Activated CD4-positive, alpha-beta memory T cell treated with anti-CD3 and anti-CD28 coated beads for 36 hours (primary cell): ENCODE data around the gene SLC22A25. TPM values are rescaled to one million over a fixed set of nuclear protein-coding genes. Genes with fewer than 3 reads are reported as not detected.
"Not testable (repeated sequence)": the region's sequence is repeated elsewhere in the genome, so short reads cannot be mapped to it uniquely, and the experiment has no call there.

Experiments
- CTCF ChIA-PET: fragments of 350-600 bp; sonication (Branson Sonifier 250); formaldehyde crosslinking; loops from one replicate; lab custom pipeline; 2021; ENCODE audit warnings: antibody characterized with exemption, inconsistent platforms; lab: Charles Lee
- POLR2A ChIA-PET: fragments of 350-600 bp; sonication (Branson Sonifier 250); formaldehyde crosslinking; loops from one replicate; lab custom pipeline; 2021; ENCODE audit warnings: antibody characterized with exemption; lab: Charles Lee
- DNase-seq: peaks from one replicate; pipeline ENCODE4 v3.0.0-alpha.2; 2020
- H3K27ac Mint-ChIP-seq: one replicate; pipeline ENCODE4 v1.8.0; 2021; ENCODE audit warnings: mixed read lengths
- H3K27me3 Mint-ChIP-seq: one replicate; pipeline ENCODE4 v1.8.0; 2021; ENCODE audit warnings: mixed read lengths
- H3K36me3 Mint-ChIP-seq: one replicate; pipeline ENCODE4 v1.8.0; 2021; ENCODE audit warnings: mixed read lengths
- H3K4me1 Mint-ChIP-seq: one replicate; pipeline ENCODE4 v1.8.0; 2021; ENCODE audit warnings: low read depth, mixed read lengths
- H3K4me3 Mint-ChIP-seq: one replicate; pipeline ENCODE4 v1.8.0; 2021; ENCODE audit warnings: mild to moderate bottlenecking, mixed read lengths
- H3K9me3 Mint-ChIP-seq: one replicate; pipeline ENCODE4 v1.8.0; 2021; ENCODE audit warnings: mixed read lengths
- intact Hi-C: fragments of 100-400 bp; cut with micrococcal nuclease; formaldehyde crosslinking; loops from one replicate; pipeline ENCODE4 v1.15.1; 2023
- total RNA-seq, 2 experiments: library from RNA; stranded (reverse); gene quantifications; one replicate each; pipeline ENCODE4 v1.2.3, GENCODE V29; 2021

SLC22A25 gene
- total RNA-seq, 2 experiments from 2014 or later: not detected

DNA sequence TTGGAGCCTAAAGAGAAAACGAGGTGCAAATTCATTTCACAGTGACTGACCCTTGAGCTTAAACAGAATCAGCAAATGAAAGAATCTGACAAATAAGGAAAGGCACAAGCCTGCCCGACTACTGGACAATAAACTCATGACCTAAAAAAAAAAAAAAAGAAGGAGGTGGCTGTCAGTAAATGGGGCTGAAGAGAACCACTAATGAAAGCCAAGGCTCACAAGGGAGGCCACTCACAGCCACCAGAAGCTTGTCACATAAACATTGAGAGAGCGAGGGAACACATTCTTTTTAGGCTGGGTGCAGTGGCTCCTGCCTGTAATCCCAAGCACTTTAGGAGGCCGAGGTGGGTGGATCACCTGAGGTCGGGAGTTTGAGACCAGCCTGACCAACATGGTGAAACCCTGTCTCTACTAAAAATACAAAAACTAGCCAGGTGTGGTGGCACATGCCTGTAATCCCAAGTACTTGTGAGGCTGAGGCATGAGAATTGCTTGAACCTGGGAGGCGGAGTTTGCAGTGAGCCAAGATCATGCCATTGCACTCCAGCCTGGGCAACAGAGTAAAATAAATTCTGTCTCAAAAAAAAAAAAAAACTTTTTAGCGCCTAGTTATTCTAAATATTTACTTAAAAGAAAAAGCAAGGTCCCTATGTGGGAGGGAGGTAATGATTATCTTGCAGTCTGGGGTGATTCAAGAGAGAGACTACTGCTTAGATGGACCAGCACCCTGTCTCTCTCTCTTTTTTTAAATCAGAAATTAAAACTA, 4.0 kb upstream of the SLC22A25 start:
- CTCF ChIA-PET: interaction anchor here (0.7 kb wide), 1 partner anchor 24 kb away, joined by 3 read pairs; no protein-coding TSS in a partner anchor
- H3K36me3 Mint-ChIP-seq: not testable (repeated sequence)

DNA sequence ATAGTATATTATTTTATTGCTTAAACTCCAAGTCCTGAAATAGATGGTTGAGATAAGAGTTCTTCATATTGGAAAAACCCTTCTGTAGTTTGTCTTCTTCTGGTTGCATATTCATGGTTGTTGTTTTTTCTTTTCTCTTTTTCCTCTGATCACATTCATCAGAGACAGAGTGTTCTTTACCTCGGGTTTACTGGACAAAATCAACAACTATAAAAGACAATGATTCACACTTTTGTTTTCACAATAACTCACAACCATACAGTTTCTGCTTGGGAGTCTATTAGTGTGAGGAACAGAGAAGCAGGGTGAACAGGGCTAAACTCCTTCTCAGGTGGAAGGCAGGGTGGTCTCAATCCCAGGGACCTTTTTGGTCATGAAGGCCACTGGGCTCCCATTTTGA, 2.6 kb upstream of the SLC22A25 start:
- Mint-ChIP-seq H3K4me3 (no peak overlapping the region), H3K27ac (no peak overlapping the region), H3K9me3 (no peaks in the 10 kb centered on the region), H3K36me3 (no peaks in the 10 kb centered on the region), H3K27me3 (peaks cover 21% of the 10 kb centered on the region), H3K4me1 (peaks cover 9% of the 10 kb centered on the region)
- POLR2A ChIA-PET: no interaction called here
- intact Hi-C loops: no loop called here
- no peak for DNase-seq
- CTCF ChIA-PET: no interaction called here

More for the DNA sequence above, 4.0 kb upstream of the SLC22A25 start:
- POLR2A ChIA-PET, H3K27ac Mint-ChIP-seq, H3K9me3 Mint-ChIP-seq, H3K4me3 Mint-ChIP-seq, intact Hi-C loops, H3K4me1 Mint-ChIP-seq, DNase-seq: not testable (repeated sequence)
- peaks cover 21% of the 10 kb centered on the region for H3K27me3 Mint-ChIP-seq

DNA sequence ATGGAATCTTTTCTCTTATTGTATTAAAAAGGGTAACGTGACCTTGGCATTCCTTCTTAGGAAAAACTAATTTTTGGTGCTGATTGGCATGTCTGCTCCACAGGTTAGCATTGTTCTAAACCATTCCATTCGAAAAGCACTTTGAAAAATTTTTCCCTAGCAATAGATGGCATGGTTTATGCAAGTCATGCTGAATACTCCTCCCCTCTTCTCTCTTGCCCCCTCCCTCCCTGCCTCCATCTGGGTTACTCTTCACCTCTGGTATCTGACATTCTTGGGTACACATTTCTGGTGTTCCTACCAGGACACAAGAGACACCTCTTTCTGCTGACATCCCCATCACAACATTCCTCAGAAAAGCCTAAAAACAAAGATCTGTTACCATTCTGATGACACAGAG, 1.5 kb upstream of the SLC22A25 start:
- POLR2A ChIA-PET: no interaction called here
- intact Hi-C loops: no loop called here
- no peaks in the 10 kb centered on the region for H3K9me3 Mint-ChIP-seq
- no peak overlapping the region for H3K27ac Mint-ChIP-seq
- H3K27me3 Mint-ChIP-seq: peaks cover 23% of the 10 kb centered on the region
- H3K36me3 Mint-ChIP-seq: no peaks in the 10 kb centered on the region
- H3K4me1 Mint-ChIP-seq: peaks cover 9% of the 10 kb centered on the region
- CTCF ChIA-PET: no interaction called here
- no peak for DNase-seq
- no peak overlapping the region for H3K4me3 Mint-ChIP-seq

DNA sequence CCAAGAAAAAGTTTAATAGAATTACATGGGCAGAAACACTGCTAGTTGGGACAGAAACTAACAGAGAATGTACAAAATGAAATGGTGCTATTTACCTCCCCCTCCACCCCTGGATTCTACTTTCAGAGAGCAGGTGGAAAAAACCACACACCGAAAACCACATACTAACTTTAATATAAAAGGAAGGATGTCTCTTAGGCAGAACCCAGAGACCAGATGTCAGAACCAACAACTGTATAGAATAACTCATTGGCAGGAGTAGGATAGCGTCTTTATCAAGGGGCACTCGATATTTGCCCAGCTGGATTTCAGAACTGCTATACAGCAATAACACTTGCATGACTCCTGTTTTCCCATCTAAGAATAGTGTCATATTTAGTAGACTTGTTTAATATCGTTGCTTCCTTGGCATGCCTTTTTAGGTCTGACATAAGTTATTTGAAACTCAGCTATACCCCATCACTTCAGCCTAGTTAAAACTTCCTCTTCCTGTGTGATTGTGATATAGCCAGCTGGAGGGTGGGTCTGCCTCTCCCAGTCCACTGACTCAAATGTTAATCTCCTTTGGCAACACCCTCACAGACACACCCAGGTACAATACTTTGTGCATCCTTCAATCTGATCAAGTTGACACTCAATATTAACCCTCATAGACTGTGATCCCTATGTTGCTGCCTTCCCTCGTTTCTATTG, 1.2 kb downstream of the SLC22A25 start:
- H3K4me1 Mint-ChIP-seq: peaks cover 9% of the 10 kb centered on the region
- H3K27ac Mint-ChIP-seq: no peak overlapping the region
- no peak for DNase-seq
- CTCF ChIA-PET: no interaction called here
- H3K27me3 Mint-ChIP-seq: peaks cover 22% of the 10 kb centered on the region
- POLR2A ChIA-PET: no interaction called here
- no peak overlapping the region for H3K4me3 Mint-ChIP-seq
- H3K9me3 Mint-ChIP-seq: peaks cover 3% of the 10 kb centered on the region
- H3K36me3 Mint-ChIP-seq: no peaks in the 10 kb centered on the region
- intact Hi-C loops: no loop called here

DNA sequence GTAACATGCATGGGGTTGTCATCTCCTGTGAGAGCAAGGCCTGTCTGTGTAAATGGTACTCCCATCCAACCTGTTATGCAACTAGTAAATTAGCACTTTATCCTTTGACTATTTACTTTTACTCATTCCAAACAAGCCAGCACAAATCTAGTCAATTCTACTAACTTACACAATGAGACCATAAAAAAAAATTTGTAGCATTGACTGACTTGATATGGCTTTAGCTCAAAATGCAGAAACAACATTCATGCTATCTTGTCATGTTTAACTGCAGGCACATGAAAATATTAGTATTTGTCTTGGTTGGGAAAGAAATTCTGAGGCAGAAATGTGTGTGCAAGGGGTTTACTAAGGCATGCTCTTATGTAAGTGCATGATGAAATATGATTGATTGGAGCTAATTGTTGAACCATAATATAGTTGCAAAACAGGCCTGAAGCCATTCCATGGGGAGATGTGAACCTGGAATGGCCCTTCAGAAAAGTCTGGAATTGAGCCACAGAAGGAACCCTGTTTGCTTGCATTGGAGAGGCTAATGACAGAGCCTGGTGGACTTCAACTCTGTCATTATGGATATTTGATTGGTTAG, 2.5 kb downstream of the SLC22A25 start:
- intact Hi-C loops: no loop called here
- CTCF ChIA-PET: interaction anchor here (0.6 kb wide), 2 partner anchors 28 to 1279 kb away, joined by 3 read pairs; no protein-coding TSS in a partner anchor
- H3K36me3 Mint-ChIP-seq: no peaks in the 10 kb centered on the region

DNA sequence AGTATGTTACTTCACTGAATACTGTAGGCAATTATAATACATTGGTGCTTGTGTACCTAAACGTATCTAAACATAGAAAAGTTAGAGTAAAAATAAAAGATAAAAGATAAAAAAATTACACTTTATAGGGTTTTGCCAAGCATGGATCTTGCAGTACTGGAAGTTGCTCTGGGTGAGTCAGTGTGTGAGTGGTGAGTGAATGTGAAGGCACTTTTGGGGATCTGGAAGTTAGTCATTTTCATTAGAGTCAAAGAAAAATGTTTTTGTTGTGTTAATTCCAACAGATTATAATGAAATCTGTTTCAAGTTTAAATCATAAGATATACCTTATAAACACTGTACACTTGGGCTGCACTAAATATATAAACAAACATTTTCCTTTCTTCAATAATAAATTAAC, 3.3 kb downstream of the SLC22A25 start:
- DNase-seq: no peak
- intact Hi-C loops: no loop called here
- Mint-ChIP-seq H3K4me1 (peaks cover 14% of the 10 kb centered on the region), H3K36me3 (no peaks in the 10 kb centered on the region), H3K4me3 (no peak overlapping the region), H3K27ac (no peak overlapping the region), H3K9me3 (peaks cover 7% of the 10 kb centered on the region), H3K27me3 (peaks cover 15% of the 10 kb centered on the region)
- CTCF ChIA-PET: no interaction called here
- POLR2A ChIA-PET: no interaction called here

More for the DNA sequence above, 2.5 kb downstream of the SLC22A25 start:
- Mint-ChIP-seq H3K27ac (no peak overlapping the region), H3K9me3 (peaks cover 7% of the 10 kb centered on the region), H3K27me3 (peaks cover 17% of the 10 kb centered on the region), H3K4me3 (no peak overlapping the region), H3K4me1 (peaks cover 9% of the 10 kb centered on the region)
- POLR2A ChIA-PET: no interaction called here
- DNase-seq: no peak

DNA sequence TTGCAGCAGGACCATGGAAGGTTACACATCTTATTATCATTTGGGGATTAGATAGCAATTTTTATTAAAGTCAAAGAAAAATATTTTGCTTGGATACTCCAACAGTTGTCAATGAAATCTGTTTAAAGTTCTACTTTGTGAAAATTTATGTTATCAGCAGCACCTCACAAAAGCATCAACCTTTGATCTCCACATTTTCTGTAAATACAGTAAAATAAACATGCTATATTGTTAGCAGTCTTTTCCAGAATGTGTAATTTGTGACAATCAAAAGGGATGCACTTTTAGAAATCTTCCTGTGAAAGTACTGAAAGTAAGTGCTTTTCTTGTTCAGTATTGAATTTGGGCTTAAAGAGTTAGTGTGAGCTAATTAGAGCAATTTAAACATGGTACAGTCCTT, 4.1 kb downstream of the SLC22A25 start:
- H3K9me3 Mint-ChIP-seq: peaks cover 9% of the 10 kb centered on the region
- no peaks in the 10 kb centered on the region for H3K36me3 Mint-ChIP-seq
- no peak overlapping the region for H3K27ac Mint-ChIP-seq
- CTCF ChIA-PET: no interaction called here
- DNase-seq: no peak
- H3K4me3 Mint-ChIP-seq: no peak overlapping the region
- peaks cover 14% of the 10 kb centered on the region for H3K4me1 Mint-ChIP-seq
- POLR2A ChIA-PET: no interaction called here
- intact Hi-C loops: no loop called here
- H3K27me3 Mint-ChIP-seq: peaks cover 19% of the 10 kb centered on the region

DNA sequence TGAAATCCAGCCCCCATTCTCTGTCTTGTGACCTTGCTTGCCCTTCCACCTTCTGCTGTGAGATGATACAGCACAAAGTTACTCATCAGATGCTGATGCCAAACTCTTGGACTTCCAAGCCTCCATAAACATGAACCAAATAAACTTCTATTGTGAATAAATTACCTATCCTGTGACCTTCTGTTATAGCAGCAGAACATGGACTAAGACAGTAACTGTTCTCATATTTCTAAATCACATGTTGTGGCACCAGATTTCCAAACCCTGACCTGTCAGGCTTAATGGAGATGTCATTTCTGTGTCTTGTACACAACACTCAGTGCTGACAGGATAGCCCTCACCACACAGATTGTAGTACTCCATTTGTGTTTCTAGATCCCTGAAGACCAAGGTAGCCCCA, 6.0 kb downstream of the SLC22A25 start:
- Mint-ChIP-seq H3K4me3 (no peak overlapping the region), H3K36me3 (no peaks in the 10 kb centered on the region), H3K4me1 (peaks cover 11% of the 10 kb centered on the region), H3K9me3 (peaks cover 9% of the 10 kb centered on the region), H3K27ac (no peak overlapping the region), H3K27me3 (peaks cover 22% of the 10 kb centered on the region)
- intact Hi-C loops: no loop called here
- ChIA-PET POLR2A (no interaction called here), CTCF (no interaction called here)
- no peak for DNase-seq

DNA sequence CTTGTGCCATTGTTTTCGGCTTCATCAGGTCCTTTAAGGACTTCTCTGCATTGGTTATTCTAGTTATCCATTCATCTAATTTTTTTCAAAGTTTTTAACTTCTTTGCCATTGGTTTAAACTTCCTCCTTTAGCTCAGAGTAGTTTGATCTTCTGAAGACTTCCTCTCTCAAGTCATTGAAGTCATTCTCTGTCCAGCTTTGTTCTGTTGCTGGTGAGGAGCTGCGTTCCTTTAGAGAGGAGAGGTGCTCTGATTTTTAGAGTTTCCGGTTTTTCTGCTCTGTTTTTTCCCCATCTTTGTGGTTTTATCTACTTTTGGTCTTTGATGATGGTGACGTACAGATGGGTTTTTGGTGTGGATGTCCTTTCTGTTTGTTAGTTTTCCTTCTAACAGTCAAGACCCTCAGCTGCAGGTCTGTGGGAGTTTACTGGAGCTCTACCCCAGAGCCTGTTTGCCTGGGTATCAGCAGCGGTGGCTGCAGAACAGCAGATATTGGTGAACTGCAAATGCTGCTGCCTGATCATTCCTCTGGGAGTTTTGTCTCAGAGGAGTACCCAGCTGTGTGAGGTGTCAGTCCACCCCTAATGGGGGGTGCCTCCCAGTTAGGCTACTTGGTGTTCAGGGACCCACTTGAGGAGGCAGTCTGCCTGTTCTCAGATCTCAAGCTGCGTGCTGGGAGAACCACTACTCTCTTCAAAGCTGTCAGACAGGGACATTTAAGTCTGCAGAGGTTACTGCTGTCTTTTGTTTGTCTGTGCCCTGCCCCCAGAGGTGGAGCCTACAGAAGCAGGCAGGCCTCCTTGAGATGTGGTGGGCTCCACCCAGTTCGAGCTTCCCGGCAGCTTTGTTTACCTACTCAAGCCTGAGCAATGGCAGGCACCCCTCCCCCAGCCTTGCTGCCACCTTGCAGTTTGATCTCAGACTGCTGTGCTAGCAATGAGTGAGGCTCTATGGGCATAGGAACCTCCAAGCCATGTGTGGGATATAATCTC, 7.6 kb downstream of the SLC22A25 start:
- POLR2A ChIA-PET, H3K4me1 Mint-ChIP-seq, H3K9me3 Mint-ChIP-seq, DNase-seq, H3K4me3 Mint-ChIP-seq, intact Hi-C loops, H3K27ac Mint-ChIP-seq, H3K36me3 Mint-ChIP-seq, CTCF ChIA-PET: not testable (repeated sequence)
- peaks cover 27% of the 10 kb centered on the region for H3K27me3 Mint-ChIP-seq

DNA sequence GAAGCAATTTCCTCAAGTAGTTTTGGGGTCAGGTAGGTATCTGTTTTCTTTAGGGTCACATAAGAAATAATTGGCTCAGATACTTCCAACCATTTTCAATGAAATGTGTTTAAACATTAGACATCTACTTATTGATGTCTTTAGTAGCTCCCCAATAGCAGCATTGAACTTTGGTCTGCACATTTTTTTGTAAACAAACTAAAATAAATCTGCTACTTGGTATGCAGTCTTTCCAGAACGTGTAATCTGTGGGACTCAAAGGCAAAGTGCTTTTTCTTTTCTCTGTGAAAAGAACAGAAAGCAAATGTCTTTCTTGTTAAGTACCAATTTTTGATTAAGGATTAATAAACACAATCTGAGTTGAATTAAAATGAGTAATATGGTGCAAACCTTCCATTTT, 13.6 kb downstream of the SLC22A25 start:
- H3K27ac Mint-ChIP-seq: no peak overlapping the region
- DNase-seq: no peak
- H3K4me1 Mint-ChIP-seq: no peaks in the 10 kb centered on the region
- peaks cover 38% of the 10 kb centered on the region for H3K27me3 Mint-ChIP-seq
- ChIA-PET POLR2A (no interaction called here), CTCF (interaction anchor here (0.5 to 0.6 kb wide), 2 partner anchors 20 to 347 kb away, joined by 3 to 4 read pairs; no protein-coding TSS in a partner anchor)
- no peak overlapping the region for H3K4me3 Mint-ChIP-seq
- intact Hi-C loops: no loop called here
- no peaks in the 10 kb centered on the region for H3K36me3 Mint-ChIP-seq
- no peaks in the 10 kb centered on the region for H3K9me3 Mint-ChIP-seq

DNA sequence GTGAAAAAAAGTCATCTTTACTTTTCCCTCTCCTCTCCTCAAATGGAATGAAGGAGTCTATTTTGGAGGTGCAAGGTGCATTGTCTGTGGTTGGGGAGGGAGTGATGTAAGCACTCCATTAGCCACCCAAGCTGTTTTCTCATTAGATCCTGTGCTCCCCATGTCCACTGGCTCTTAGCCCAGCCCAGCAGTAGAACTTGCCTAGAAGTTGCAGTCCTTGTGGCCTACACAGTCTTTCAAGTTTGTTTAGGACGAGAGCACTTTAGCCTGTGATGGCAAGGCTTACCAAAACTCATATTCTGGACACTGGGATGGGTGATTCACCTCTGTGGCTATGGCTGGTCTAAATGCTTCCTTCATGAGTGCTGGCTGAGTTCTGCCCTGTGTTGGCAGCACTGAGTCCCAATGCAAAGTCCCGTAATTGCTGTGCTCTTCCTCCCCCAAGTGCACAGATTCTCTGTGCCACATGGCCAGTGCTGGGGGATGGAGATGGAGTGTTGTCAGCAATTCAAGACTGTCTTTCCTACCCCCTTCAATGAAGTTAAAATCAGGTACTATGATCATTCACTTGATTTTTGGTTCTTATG, 15.8 kb downstream of the SLC22A25 start:
- H3K4me3 Mint-ChIP-seq: no peak overlapping the region
- peaks cover 35% of the 10 kb centered on the region for H3K27me3 Mint-ChIP-seq
- ChIA-PET CTCF (no interaction called here), POLR2A (no interaction called here)
- H3K27ac Mint-ChIP-seq: no peak overlapping the region
- no peaks in the 10 kb centered on the region for H3K9me3 Mint-ChIP-seq
- H3K36me3 Mint-ChIP-seq: no peaks in the 10 kb centered on the region
- H3K4me1 Mint-ChIP-seq: no peaks in the 10 kb centered on the region
- intact Hi-C loops: no loop called here
- no peak for DNase-seq
